ENCODE data around the gene GALNT7. TPM values are rescaled to one million over a fixed set of nuclear protein-coding genes. Genes with fewer than 3 reads are reported as not detected.

The GALNT7 gene
- total RNA-seq, 4 donors from 2014 or later, result 6.8 to 24.8 (median 14.2) TPM

DNA sequence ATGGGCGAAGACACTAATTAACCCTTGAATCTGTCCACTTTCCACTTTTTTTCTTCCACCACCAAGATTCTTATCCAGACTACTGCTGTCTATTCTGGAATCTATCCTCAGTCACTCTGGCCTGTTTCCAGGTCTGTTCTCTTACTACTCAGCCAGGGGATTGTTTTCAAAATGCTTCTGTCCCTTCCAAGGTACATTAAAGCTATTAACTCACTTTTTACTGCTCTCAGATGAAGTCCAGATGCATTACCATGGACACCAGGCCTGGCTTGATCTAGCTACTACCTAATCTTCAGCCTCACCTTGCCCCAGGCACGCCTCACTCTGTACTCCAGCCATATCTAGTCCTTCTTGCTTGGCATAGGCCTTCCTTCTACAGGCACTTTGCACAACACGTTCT, 66.4 kb downstream of the GALNT7 start:
- TF ChIP-seq, protein P1, sequence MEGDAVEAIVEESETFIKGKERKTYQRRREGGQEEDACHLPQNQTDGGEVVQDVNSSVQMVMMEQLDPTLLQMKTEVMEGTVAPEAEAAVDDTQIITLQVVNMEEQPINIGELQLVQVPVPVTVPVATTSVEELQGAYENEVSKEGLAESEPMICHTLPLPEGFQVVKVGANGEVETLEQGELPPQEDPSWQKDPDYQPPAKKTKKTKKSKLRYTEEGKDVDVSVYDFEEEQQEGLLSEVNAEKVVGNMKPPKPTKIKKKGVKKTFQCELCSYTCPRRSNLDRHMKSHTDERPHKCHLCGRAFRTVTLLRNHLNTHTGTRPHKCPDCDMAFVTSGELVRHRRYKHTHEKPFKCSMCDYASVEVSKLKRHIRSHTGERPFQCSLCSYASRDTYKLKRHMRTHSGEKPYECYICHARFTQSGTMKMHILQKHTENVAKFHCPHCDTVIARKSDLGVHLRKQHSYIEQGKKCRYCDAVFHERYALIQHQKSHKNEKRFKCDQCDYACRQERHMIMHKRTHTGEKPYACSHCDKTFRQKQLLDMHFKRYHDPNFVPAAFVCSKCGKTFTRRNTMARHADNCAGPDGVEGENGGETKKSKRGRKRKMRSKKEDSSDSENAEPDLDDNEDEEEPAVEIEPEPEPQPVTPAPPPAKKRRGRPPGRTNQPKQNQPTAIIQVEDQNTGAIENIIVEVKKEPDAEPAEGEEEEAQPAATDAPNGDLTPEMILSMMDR (IDR thresholded peaks at IDR 0.05; ENCODE audit: low read depth), result no peak

DNA sequence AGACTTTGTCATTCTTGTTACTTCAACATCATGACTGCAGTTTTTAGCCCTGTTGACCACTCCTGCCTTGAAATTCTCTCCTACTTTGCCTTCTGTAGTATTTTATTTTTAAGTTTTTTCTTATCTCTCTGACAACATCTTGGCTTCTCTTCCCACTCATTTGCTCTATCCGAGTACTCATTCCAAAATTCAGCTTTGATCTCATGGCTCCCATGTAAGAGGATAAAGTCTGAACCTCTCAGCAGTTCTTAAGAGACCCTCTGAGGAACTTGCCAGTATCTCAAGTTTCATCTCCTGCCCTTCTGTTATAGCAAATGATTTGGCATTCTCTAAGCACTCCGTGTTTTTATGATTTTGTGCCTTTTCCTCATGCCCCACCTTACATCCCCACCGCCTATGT, 67.7 kb downstream of the GALNT7 start:
- TF ChIP-seq, protein P1 (IDR thresholded peaks at IDR 0.05; ENCODE audit: low read depth), result no peak

DNA sequence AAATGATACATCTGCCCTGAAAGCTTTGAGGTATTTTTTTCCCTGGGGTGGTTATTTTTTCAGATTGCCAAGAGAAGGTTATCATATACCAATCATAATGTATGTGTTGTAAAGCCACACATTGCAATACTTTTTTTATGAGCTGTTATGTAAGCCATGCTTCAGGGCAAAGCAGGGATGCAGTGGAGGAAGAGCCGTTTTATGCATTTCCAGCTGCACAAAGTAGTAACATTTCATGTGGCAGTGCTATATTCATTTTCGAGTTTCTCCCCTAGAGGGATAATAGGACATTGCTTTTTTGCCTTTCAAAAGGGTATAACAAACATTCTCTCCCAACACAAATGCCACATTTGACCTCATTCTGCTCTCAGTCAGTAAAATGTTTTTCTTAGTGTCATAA, 68.5 kb downstream of the GALNT7 start:
- TF ChIP-seq, protein P1 (IDR thresholded peaks at IDR 0.05; ENCODE audit: low read depth), result no peak

DNA sequence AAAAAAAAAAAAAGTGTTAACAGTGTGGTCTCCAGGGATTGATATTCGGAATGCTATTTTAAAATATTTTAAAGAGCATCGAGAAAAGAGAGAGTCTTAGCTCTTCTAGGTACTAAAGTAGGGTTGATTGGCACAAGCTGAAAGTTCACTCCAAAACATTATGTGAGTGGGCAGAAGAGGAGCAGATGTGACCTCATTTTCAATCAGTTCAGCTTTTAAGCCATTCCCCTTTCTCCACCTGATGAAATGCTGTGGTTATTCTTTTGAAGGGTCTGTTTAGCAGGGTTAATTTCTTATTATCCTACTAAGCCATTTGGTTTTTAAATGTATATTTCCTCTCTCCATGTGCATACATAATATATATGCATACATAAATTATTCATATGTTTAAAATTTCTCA, 69.2 kb downstream of the GALNT7 start:
- TF ChIP-seq, protein P1 (IDR thresholded peaks at IDR 0.05; ENCODE audit: low read depth), result no peak

DNA sequence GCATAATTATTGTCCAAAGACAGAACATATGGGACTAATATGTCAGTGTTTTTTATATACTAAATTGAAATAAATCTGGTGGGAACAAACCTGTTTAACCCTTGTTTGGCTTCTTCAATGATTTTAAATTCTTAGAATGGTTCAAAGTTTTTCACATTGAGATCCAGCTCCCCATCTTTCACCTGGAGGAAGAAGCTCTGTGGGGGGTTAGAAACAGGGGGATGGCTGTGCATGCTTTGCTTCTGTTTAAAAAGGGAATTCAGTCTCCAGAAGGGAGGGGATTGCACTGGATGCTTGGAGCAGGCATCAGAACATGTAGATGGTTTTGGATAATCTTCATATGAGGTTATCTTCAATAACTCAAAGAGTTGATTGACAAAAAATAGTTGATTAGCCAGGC, 72.1 kb downstream of the GALNT7 start:
- TF ChIP-seq, protein P1 (IDR thresholded peaks at IDR 0.05; ENCODE audit: low read depth), result no peak

DNA sequence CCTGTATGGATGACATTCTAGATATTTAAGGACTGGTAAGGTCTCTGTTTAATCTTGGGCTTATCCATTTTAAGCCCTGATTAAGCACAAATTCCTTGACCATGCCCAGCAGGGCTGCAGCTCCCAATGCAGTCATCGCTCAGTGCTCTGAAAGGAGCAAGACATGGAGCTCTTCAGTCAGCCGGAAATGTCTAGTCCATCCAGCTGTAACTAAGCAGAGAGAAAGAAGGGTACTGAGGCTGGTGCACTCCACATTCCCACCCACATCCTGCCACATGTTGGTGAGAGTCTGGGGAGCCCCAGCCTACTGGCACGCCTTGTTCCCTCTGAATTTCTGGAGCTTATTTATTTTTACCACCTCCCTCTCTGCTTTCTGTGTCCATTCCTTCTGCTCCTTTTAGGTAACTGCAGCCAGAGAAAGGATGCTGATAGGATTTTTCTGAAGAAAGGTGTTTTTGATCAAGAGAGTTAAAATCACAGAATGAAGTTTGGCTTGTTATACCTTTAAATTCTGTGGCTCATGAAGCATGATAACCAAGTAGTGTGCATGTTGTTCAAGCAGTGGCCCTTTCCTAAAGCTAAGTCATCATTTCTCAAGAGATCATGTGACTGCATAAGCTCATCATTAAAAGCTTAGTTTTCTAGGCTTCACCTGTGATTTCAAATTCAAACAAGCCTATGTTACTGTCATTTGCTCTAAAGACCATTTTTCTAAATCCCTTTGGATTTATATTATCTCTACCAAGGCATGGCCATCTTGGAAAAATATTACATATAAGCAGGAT, 74.0 kb downstream of the GALNT7 start:
- TF ChIP-seq, protein P1 (IDR thresholded peaks at IDR 0.05; ENCODE audit: low read depth), result no peak

DNA sequence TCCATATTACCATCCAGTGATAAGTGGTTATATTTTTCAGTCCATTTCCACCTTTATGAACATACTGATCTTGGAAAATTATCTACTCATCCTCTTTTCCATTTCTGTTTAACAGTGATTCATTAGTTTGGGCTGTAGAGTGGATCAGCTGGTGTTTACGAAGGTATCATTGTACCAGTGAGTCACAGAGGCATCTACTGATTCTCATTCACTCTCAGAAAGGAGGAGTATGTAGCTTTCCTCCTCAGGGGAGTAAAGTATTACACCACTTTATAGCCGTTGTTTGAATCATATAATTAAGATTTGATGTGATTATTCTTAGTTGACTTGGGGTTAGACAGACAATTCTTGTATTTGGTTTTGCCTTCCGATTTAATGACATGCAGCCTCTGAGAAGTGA, 74.7 kb downstream of the GALNT7 start:
- TF ChIP-seq, protein P1 (IDR thresholded peaks at IDR 0.05; ENCODE audit: low read depth), result no peak

All from subcutaneous adipose tissue (tissue), 4 donors.